ENCODE data around the gene UVRAG. TPM values are rescaled to one million over a fixed set of nuclear protein-coding genes. Genes with fewer than 3 reads are reported as not detected.

Gene UVRAG
- total and polyA plus RNA-seq, 2 of the 13 experiments (the other 11 are each of a cell fraction or from before 2014, with no cell fraction given): 9.7 to 17.3 TPM

GRCh38 chr11:75814677-75815344 is at the start of gene UVRAG (continued):
- no peak for TF ChIP-seq ARID3A (IDR thresholded peaks at IDR 0.05; ENCODE audit: low read depth, low read length)
- TF ChIP-seq ZNF124 (CRISPR knock-in tag; IDR thresholded peaks at IDR 0.05): no peak
- no peak; the same call in 1 of the 2 replicates for TF ChIP-seq U2AF2 (IDR thresholded peaks at IDR 0.05; ENCODE audit: low read depth, low read length)
- no peak for TF ChIP-seq ZNF234 (CRISPR knock-in tag; conservative IDR thresholded peaks at IDR 0.05)
- TF ChIP-seq MBD4 (IDR thresholded peaks at IDR 0.05; ENCODE audit: borderline replicate concordance, low read length): no peak
- TF ChIP-seq NCOA2 (CRISPR knock-in tag; IDR thresholded peaks at IDR 0.05): 0 out of 2 replicates have a peak, but pooled peaks have one; percentile 7
- 0 out of 2 replicates have a peak, but pooled peaks have one; percentile 87 for TF ChIP-seq PCBP1 (IDR thresholded peaks at IDR 0.05; ENCODE audit: borderline replicate concordance, low read depth, low read length)
- TF ChIP-seq ARNTL (CRISPR knock-in tag; IDR thresholded peaks at IDR 0.05): peak; percentile 97
- no peak for TF ChIP-seq SNAPC4 (CRISPR knock-in tag; IDR thresholded peaks at IDR 0.05)
- TF ChIP-seq SNAPC2 (CRISPR knock-in tag; IDR thresholded peaks at IDR 0.05): no peak
- TF ChIP-seq ZUFSP (CRISPR knock-in tag; IDR thresholded peaks at IDR 0.05; ENCODE audit: borderline replicate concordance): no peak
- no peak; the same call in 1 of the 2 replicates for TF ChIP-seq KAT7 (CRISPR knock-in tag; IDR thresholded peaks at IDR 0.05; ENCODE audit: borderline replicate concordance)
- TF ChIP-seq CCDC6 (CRISPR knock-in tag; IDR thresholded peaks at IDR 0.05): no peak
- TF ChIP-seq ZNF326 (CRISPR knock-in tag; IDR thresholded peaks at IDR 0.05; ENCODE audit: borderline replicate concordance): no peak
- no peak for TF ChIP-seq ZSCAN5A (CRISPR knock-in tag; IDR thresholded peaks at IDR 0.05; ENCODE audit: borderline replicate concordance)
- TF ChIP-seq ZNF563 (CRISPR knock-in tag; IDR thresholded peaks at IDR 0.05): no peak
- TF ChIP-seq SALL2 (CRISPR knock-in tag; IDR thresholded peaks at IDR 0.05): no peak
- no peak for TF ChIP-seq CBX5 (CRISPR knock-in tag; IDR thresholded peaks at IDR 0.05; ENCODE audit: borderline replicate concordance)
- TF ChIP-seq ESRRA (CRISPR knock-in tag; IDR thresholded peaks at IDR 0.05; ENCODE audit: low read depth): no peak
- no peak for TF ChIP-seq ZNF34 (CRISPR knock-in tag; IDR thresholded peaks at IDR 0.05; ENCODE audit: borderline replicate concordance)

All from HepG2 (cell line).